ENCODE measurements around the gene SHANK3. TPM values are rescaled to one million over a fixed set of nuclear protein-coding genes. Genes with fewer than 3 reads are reported as not detected.

The SHANK3 gene
- total and polyA plus RNA-seq, 2 donors (not counting 3 experiments of a cell fraction or from before 2014, with no cell fraction given) = 26.1 to 158 TPM

DNA sequence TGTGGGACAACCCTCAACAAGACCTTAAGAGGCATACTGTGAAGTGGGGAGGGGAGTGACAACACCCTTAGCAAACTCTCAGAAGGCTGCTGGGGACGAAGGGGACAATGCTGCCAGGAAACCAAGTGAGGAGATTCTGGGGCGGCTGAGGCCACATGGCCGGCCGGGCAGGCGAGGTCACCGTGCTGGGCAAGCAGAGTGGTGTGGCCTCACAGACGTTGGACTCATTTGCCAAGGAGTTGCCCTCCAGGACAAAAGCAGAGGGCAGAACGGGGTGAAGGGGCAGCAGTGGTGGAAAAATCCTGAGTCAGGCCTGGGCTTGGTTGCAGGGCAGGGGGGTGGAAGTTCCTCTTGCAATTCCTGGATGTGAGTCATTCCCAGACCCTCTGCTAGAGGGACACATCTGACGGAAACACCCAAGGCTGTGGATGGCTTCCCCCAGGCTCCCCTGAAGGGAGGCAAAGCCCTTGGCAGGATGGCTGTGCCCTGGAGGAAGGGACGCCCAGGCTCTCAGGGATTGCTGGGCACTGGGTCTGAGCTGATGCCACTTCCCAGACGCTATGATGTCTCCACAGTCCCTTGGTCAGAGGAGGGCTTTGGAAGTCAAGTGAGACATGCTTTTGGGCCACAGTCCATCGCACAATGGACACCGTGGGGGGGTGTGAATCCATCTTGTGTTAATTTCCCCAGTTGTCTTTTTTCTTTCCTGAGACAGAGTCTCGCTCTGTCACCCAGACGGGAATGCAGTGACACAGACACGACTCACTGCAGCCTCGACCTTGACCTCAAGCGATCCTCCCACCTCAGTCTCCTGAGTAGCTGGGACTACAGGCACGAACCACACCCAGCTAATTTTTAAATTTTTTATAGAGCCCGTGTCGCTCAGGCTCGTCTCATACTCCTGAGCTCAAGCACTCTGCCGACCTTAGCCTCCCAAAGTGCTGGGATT lies 16.2 kb upstream of the SHANK3 start:
- no peaks in the 10 kb centered on the region for H3K36me3 ChIP-seq (ENCODE audit: control insufficient read depth in 2 of 2, extremely low read depth in 1 of 2, insufficient read depth in 2 of 2, low read length in 2 of 2)
- H3K4me1 ChIP-seq (ENCODE audit: control insufficient read depth, extremely low read depth, insufficient read depth, low read length) = peaks cover 29% of the 10 kb centered on the region
- ChIA-PET POLR2A (interaction anchor here (1.3 kb wide), 1 partner anchor 15 kb away, joined by 4 read pairs; no protein-coding TSS in a partner anchor), CTCF (interaction anchor here (0.7 to 1.5 kb wide), 7 partner anchors 10 to 36 kb away, joined by 3 to 7 read pairs (median 4); partner anchors contain the start of genes ARSA and SHANK3)
- BruUV-seq (replicated peaks) = TSS peak; percentile 91
- no peak overlapping the region for H3K4me3 ChIP-seq (replicated peaks in 1 of 3; ENCODE audit: insufficient read depth in 1 of 3, low read depth in 1 of 3, low read length in 3 of 3)
- no peaks in the 10 kb centered on the region for H3K9me3 ChIP-seq (replicated peaks; ENCODE audit: control insufficient read depth, insufficient read depth, low read length)
- dilution Hi-C loops (cut with MboI; ENCODE audit: extremely low pct_ligation_motif_present, low sequenced_read_pairs) (no loop called here), intact Hi-C loops (cut with micrococcal nuclease) (loop anchor here (1.0 to 2.0 kb wide), 3 partner anchors 16 to 28 kb away; partner anchors contain the start of genes ARSA and SHANK3)
- FAIRE-seq (peak; percentile 100), DNase-seq (ENCODE audit: low read depth, low spot score) (peak; percentile 96)
- H3K9me1 ChIP-seq (replicated peaks; ENCODE audit: control insufficient read depth, extremely low read depth, insufficient read depth, low read length) = no peaks in the 10 kb centered on the region
- peak overlapping the region; percentile 27 for H3K9ac ChIP-seq (replicated peaks; ENCODE audit: extremely low read depth, insufficient read depth, low read length)
- no peaks in the 10 kb centered on the region for H4K20me1 ChIP-seq (replicated peaks; ENCODE audit: control insufficient read depth, extremely low read depth, insufficient read depth, low read length)
- H2AFZ ChIP-seq (ENCODE audit: low read depth, low read length) = peak overlapping the region; percentile 55
- no peaks in the 10 kb centered on the region for H3K27me3 ChIP-seq (ENCODE audit: control insufficient read depth in 2 of 2, insufficient read depth in 2 of 2, low read length in 2 of 2)
- no peaks in the 10 kb centered on the region for H3K79me2 ChIP-seq (ENCODE audit: control insufficient read depth, insufficient read depth, low read length)
- TF ChIP-seq FOS (IDR thresholded peaks at IDR 0.05; ENCODE audit: borderline replicate concordance, insufficient read depth, low read length) (peak; percentile 86), POLR2A (IDR thresholded peaks at IDR 0.05; ENCODE audit: low read depth, low read length) (peak; percentile 88), POLR2AphosphoS5 (IDR thresholded peaks at IDR 0.05; ENCODE audit: insufficient read depth, low read depth, low read length) (peak; percentile 97), EZH2 (IDR thresholded peaks at IDR 0.05; ENCODE audit: borderline replicate concordance, low read depth, low read length, severe bottlenecking) (no peak), MYC (IDR thresholded peaks at IDR 0.05; ENCODE audit: low read depth, low read length) (no peak), GATA2 (IDR thresholded peaks at IDR 0.05; ENCODE audit: insufficient read depth, insufficient read length, low read depth, low read length) (peak; percentile 49), JUN (IDR thresholded peaks at IDR 0.05; ENCODE audit: borderline replicate concordance, insufficient read depth, insufficient read length, low read depth) (peak; percentile 95)
- TF ChIP-seq, protein P1, sequence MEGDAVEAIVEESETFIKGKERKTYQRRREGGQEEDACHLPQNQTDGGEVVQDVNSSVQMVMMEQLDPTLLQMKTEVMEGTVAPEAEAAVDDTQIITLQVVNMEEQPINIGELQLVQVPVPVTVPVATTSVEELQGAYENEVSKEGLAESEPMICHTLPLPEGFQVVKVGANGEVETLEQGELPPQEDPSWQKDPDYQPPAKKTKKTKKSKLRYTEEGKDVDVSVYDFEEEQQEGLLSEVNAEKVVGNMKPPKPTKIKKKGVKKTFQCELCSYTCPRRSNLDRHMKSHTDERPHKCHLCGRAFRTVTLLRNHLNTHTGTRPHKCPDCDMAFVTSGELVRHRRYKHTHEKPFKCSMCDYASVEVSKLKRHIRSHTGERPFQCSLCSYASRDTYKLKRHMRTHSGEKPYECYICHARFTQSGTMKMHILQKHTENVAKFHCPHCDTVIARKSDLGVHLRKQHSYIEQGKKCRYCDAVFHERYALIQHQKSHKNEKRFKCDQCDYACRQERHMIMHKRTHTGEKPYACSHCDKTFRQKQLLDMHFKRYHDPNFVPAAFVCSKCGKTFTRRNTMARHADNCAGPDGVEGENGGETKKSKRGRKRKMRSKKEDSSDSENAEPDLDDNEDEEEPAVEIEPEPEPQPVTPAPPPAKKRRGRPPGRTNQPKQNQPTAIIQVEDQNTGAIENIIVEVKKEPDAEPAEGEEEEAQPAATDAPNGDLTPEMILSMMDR (IDR thresholded peaks at IDR 0.05; ENCODE audit: extremely low read depth in 1 of 2, insufficient read depth in 1 of 2, low read depth in 1 of 2, low read length in 2 of 2) = no peak
- TF ChIP-seq, protein P2, sequence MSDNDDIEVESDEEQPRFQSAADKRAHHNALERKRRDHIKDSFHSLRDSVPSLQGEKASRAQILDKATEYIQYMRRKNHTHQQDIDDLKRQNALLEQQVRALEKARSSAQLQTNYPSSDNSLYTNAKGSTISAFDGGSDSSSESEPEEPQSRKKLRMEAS (IDR thresholded peaks at IDR 0.05; ENCODE audit: insufficient read depth, insufficient read length) = peak; percentile 17
- H3K4me2 ChIP-seq (ENCODE audit: insufficient read depth, low read length) = peak overlapping the region; percentile 47
- H3K27ac ChIP-seq (ENCODE audit: insufficient read depth, low read depth, low read length) = peak overlapping the region; percentile 86

Measured in endothelial cell of umbilical vein (primary cell).